H1 (cell line): ENCODE results near the gene SMC3. TPM values are rescaled to one million over a fixed set of nuclear protein-coding genes. Genes with fewer than 3 reads are reported as not detected.

Experiments
- CTCF ChIA-PET: fragments of 300-600 bp; sonication (Branson Sonifier 250); formaldehyde crosslinking; loops from one replicate; lab custom pipeline; 2021; ENCODE audit not compliant: partially characterized antibody; lab: Charles Lee
- POLR2A ChIA-PET: fragments of 300-600 bp; sonication (Branson Sonifier 250); formaldehyde crosslinking; loops from one replicate; lab custom pipeline; 2021; ENCODE audit warnings: inconsistent platforms; ENCODE audit not compliant: partially characterized antibody; lab: Charles Lee
- DNase-seq, 2 experiments: peaks; one replicate each; pipeline versions ENCODE4 v3.0.0 to v3.0.0-alpha.2; 2010 to 2022; ENCODE audit warnings: low spot score in 2 of 2, low read depth in 1 of 2, mixed read lengths in 1 of 2
- FAIRE-seq: peaks from 2 replicates; lab custom pipeline; 2011; peaks lifted over from hg19 to GRCh38; lab: Jason Lieb, UNC
- H2AFZ ChIP-seq: 2 replicates; pipeline ENCODE4 v1.8.1; 2012; ENCODE audit warnings: low read length, inconsistent platforms
- H2AK5ac ChIP-seq: 2 replicates; pipeline ENCODE4 v1.6.1; 2013; ENCODE audit warnings: low read depth, low read length
- H2BK120ac ChIP-seq: replicated peaks from 2 replicates; pipeline ENCODE3; 2013; ENCODE audit warnings: low read depth, low read length, inconsistent platforms
- H2BK12ac ChIP-seq: 2 replicates; pipeline ENCODE4 v1.6.1; 2013; ENCODE audit warnings: low read depth, low read length
- H2BK15ac ChIP-seq: 2 replicates; pipeline ENCODE4 v1.6.1; 2013; ENCODE audit warnings: low read length
- H2BK20ac ChIP-seq: 2 replicates; pipeline ENCODE4 v1.6.1; 2013; ENCODE audit warnings: low read length
- H2BK5ac ChIP-seq: 2 replicates; pipeline ENCODE4 v1.6.1; 2013; ENCODE audit warnings: low read depth, low read length
- H3K14ac ChIP-seq: 2 replicates; pipeline ENCODE4 v1.6.1; 2013; ENCODE audit warnings: inconsistent platforms; ENCODE audit not compliant: insufficient read length
- H3K18ac ChIP-seq: 2 replicates; pipeline ENCODE4 v1.6.1; 2013; ENCODE audit warnings: low read length; ENCODE audit errors: extremely low read depth
- H3K23ac ChIP-seq: 2 replicates; pipeline ENCODE4 v1.6.1; 2013; ENCODE audit warnings: inconsistent platforms; ENCODE audit not compliant: insufficient read length
- H3K23me2 ChIP-seq: 2 replicates; pipeline ENCODE4 v1.6.1; 2013; ENCODE audit warnings: low read depth, low read length
- H3K27ac ChIP-seq: 2 replicates; pipeline ENCODE4 v1.6.1; 2011; ENCODE audit warnings: low read depth, low read length, inconsistent platforms
- H3K27me3 ChIP-seq, 4 experiments: replicated peaks in 1 of 4; 1 replicate in 1 of 4; 2 replicates in 3 of 4; pipeline versions ENCODE4 v1.6.1 to v1.8.1; 2011 to 2013; ENCODE audit warnings: low read length in 3 of 4, mild to moderate bottlenecking in 3 of 4, inconsistent platforms in 2 of 4, mixed read lengths in 2 of 4, moderate library complexity in 1 of 4; ENCODE audit not compliant: control insufficient read depth in 3 of 4, insufficient read depth in 3 of 4; ENCODE audit errors: extremely low read depth in 1 of 4
- H3K36me3 ChIP-seq, 4 experiments: 2 replicates each; pipeline versions ENCODE4 v1.6.1 to v1.8.1; 2011 to 2013; ENCODE audit warnings: mild to moderate bottlenecking in 4 of 4, low read length in 3 of 4, moderate library complexity in 2 of 4, control low read depth in 1 of 4, inconsistent platforms in 1 of 4; ENCODE audit not compliant: insufficient read depth in 4 of 4, control insufficient read depth in 2 of 4
- H3K4ac ChIP-seq: replicated peaks from 2 replicates; pipeline ENCODE3; 2013; ENCODE audit warnings: low read length, low read depth, mixed read lengths, inconsistent platforms; ENCODE audit not compliant: insufficient read length
- H3K4me1 ChIP-seq, 4 experiments: replicated peaks in 1 of 4; 1 replicate in 1 of 4; 2 replicates in 3 of 4; pipeline versions ENCODE4 v1.6.1 to v1.8.1; 2011 to 2013; ENCODE audit warnings: low read length in 3 of 4, inconsistent platforms in 2 of 4, mixed read lengths in 1 of 4; ENCODE audit not compliant: insufficient read depth in 4 of 4, control insufficient read depth in 3 of 4
- H3K4me2 ChIP-seq, 2 experiments: 2 replicates each; pipeline versions ENCODE4 v1.6.1 to v1.8.1; 2011 to 2013; ENCODE audit warnings: low read depth in 2 of 2, low read length in 2 of 2, control low read depth in 1 of 2, inconsistent platforms in 1 of 2, mild to moderate bottlenecking in 1 of 2; ENCODE audit not compliant: insufficient read depth in 1 of 2
- H3K4me3 ChIP-seq, 4 experiments: fragments of 200-600, 300-600 bp in 1 of 4; sonication (generic), shearing (Covaris generic), sonication (Bioruptor Twin) in 1 of 4; 2 replicates each; pipeline versions ENCODE4 v1.5.1 to v1.8.1; 2011 to 2016; ENCODE audit warnings: low read length in 4 of 4, low read depth in 3 of 4, control low read depth in 2 of 4, inconsistent platforms in 2 of 4, mild to moderate bottlenecking in 2 of 4, mixed read lengths in 1 of 4, moderate library complexity in 1 of 4; ENCODE audit not compliant: insufficient read depth in 2 of 4; ENCODE audit errors: extremely low read depth in 1 of 4
- H3K56ac ChIP-seq: replicated peaks from 2 replicates; pipeline ENCODE3; 2013; ENCODE audit warnings: low read depth, mild to moderate bottlenecking, mixed read lengths, low read length, inconsistent platforms; ENCODE audit not compliant: insufficient read length
- H3K79me1 ChIP-seq: 2 replicates; pipeline ENCODE4 v1.6.1; 2013; ENCODE audit warnings: low read depth, low read length, control low read depth
- H3K79me2 ChIP-seq, 2 experiments: 2 replicates each; pipeline versions ENCODE4 v1.6.1 to v1.8.1; 2012 to 2013; ENCODE audit warnings: low read length in 2 of 2, mild to moderate bottlenecking in 2 of 2, inconsistent platforms in 1 of 2; ENCODE audit not compliant: insufficient read depth in 2 of 2, control insufficient read depth in 1 of 2
- H3K9ac ChIP-seq, 4 experiments: replicated peaks in 1 of 4; 1 replicate in 1 of 4; 2 replicates in 3 of 4; pipeline versions ENCODE4 v1.6.1 to v1.8.1; 2011 to 2013; ENCODE audit warnings: low read depth in 3 of 4, low read length in 3 of 4, control low read depth in 2 of 4, mild to moderate bottlenecking in 2 of 4, moderate library complexity in 2 of 4, inconsistent platforms in 1 of 4; ENCODE audit errors: extremely low read depth in 1 of 4
- H3K9me3 ChIP-seq, 2 experiments: 2 replicates each; pipeline versions ENCODE4 v1.6.1 to v1.8.1; 2012 to 2013; ENCODE audit warnings: mild to moderate bottlenecking in 2 of 2, moderate library complexity in 2 of 2, control low read depth in 1 of 2, inconsistent platforms in 1 of 2, low read depth in 1 of 2, low read length in 1 of 2, mixed read lengths in 1 of 2; ENCODE audit not compliant: insufficient read depth in 2 of 2
- H4K20me1 ChIP-seq, 2 experiments: replicated peaks in 1 of 2; 2 replicates each; pipeline versions ENCODE3 to v1.8.1; 2011 to 2013; ENCODE audit warnings: inconsistent platforms in 2 of 2, low read length in 2 of 2, mild to moderate bottlenecking in 1 of 2; ENCODE audit not compliant: insufficient read depth in 2 of 2, control insufficient read depth in 1 of 2
- H4K5ac ChIP-seq: 2 replicates; pipeline ENCODE4 v1.6.1; 2013; ENCODE audit warnings: low read length, low read depth, mixed read lengths, inconsistent platforms; ENCODE audit not compliant: insufficient read length
- H4K8ac ChIP-seq: 2 replicates; pipeline ENCODE4 v1.8.0; 2013; ENCODE audit warnings: mild to moderate bottlenecking, moderate library complexity, low read length, inconsistent platforms; ENCODE audit not compliant: insufficient read depth; ENCODE audit errors: extremely low read depth
- H4K91ac ChIP-seq: replicated peaks from 2 replicates; pipeline ENCODE3; 2013; ENCODE audit warnings: low read length, mixed read lengths, inconsistent platforms; ENCODE audit not compliant: insufficient read length
- CREB1 ChIP-seq: IDR thresholded peaks from 2 replicates; pipeline ENCODE4 v1.6.1; 2012; ENCODE audit warnings: inconsistent platforms
- CTCF ChIP-seq, 3 experiments: IDR thresholded peaks; 1 replicate in 2 of 3; 2 replicates in 1 of 3; pipeline versions ENCODE4 v1.5.1 to v1.6.1; 2011; ENCODE audit warnings: low read length in 3 of 3, mild to moderate bottlenecking in 3 of 3, inconsistent platforms in 2 of 3, low read depth in 1 of 3, moderate library complexity in 1 of 3; ENCODE audit not compliant: insufficient read depth in 1 of 3; ENCODE audit errors: control extremely low read depth in 1 of 3
- POLR2A ChIP-seq, 2 experiments: IDR thresholded peaks; 1 replicate in 1 of 2; 2 replicates in 1 of 2; pipeline ENCODE4 v1.6.1; 2011; ENCODE audit warnings: low read depth in 2 of 2, low read length in 2 of 2, mild to moderate bottlenecking in 2 of 2; ENCODE audit errors: control extremely low read depth in 1 of 2
- POU5F1 ChIP-seq: IDR thresholded peaks from 2 replicates; pipeline ENCODE4 v1.6.1; 2011; ENCODE audit warnings: low read depth, mild to moderate bottlenecking, low read length, moderate library complexity
- RAD21 ChIP-seq, 2 experiments: IDR thresholded peaks in 1 of 2; conservative IDR thresholded peaks in 1 of 2; 2 replicates each; pipeline ENCODE4 v1.6.1; 2011; ENCODE audit warnings: low read depth in 2 of 2, low read length in 2 of 2, improper control_type of control experiment in 1 of 2, inconsistent platforms in 1 of 2, mild to moderate bottlenecking in 1 of 2, moderate library complexity in 1 of 2
- SRF ChIP-seq: IDR thresholded peaks from 2 replicates; pipeline ENCODE4 v1.6.1; 2011; ENCODE audit warnings: mild to moderate bottlenecking, low read depth, low read length, moderate library complexity
- WGBS, 2 experiments: shearing (Covaris generic) in 1 of 2; methylation state at CpG; one replicate each; pipeline versions ENCODE4 v1.1.6 to v1.1.7; 2013 to 2015; ENCODE audit warnings: low lambda C conversion rate in 2 of 2, mixed read lengths in 2 of 2, inconsistent platforms in 1 of 2, low coverage in 1 of 2, missing lambda C conversion rate in 1 of 2; ENCODE audit not compliant: insufficient replicate concordance in 2 of 2, insufficient coverage in 1 of 2, insufficient read length in 1 of 2; ENCODE audit errors: extremely low coverage in 1 of 2, missing lambda C conversion rate in 1 of 2; 5-methylcytosine and 5-hydroxymethylcytosine counted together
- polyA plus RNA-seq, 7 experiments: library from polyadenylated mRNA; depleted of rRNA in 3 of 7; stranded (reverse) in 5 of 7; unstranded in 2 of 7; fragments of >200 nt in 5 of 7; fragments of 200-250 nt in 2 of 7; gene quantifications; 1 replicate in 5 of 7; 2 replicates in 1 of 7; 4 replicates in 1 of 7; pipeline versions ENCODE4 v1.2.1 to v1.2.3, GENCODE V29; 2011 to 2013; ENCODE audit warnings: missing spikeins in 2 of 7, mixed read lengths in 2 of 7
- total RNA-seq: library from RNA; stranded (reverse); fragmentation: NEBNext Ultra II Directional; extraction: Animal tissue kit (Norgen Biotek cat#: 25700); gene quantifications from 2 replicates; pipeline ENCODE4 v1.2.1, GENCODE V29; 2021

The SMC3 gene
- total and polyA plus RNA-seq, 2 of the 8 experiments (the other 6 are each of a cell fraction or from before 2014, with no cell fraction given), result 12.7 to 93.4 TPM

- H2BK15ac ChIP-seq, result no peak overlapping the region
- no peak overlapping the region for H3K23ac ChIP-seq
- no peak overlapping the region for H2BK20ac ChIP-seq
- H4K91ac ChIP-seq, result no peak overlapping the region
- no peak overlapping the region for H2AK5ac ChIP-seq
- H3K18ac ChIP-seq, result no peak overlapping the region
- no peak overlapping the region for H2BK120ac ChIP-seq
- WGBS, 2 experiments, result 31% methylated on average over 8 of the region's 8 CpGs; no CpG with 5 or more reads in 1 of the 2 experiments
- H4K5ac ChIP-seq, result no peak overlapping the region
- no peaks in the 10 kb centered on the region for H3K27me3 ChIP-seq
- ChIA-PET POLR2A (interaction anchor here (1.1 to 1.2 kb wide), 3 partner anchors 17 to 49 kb away, joined by 4 to 7 read pairs (median 6); partner anchors contain the start of genes DUSP5 and SMC3), CTCF (interaction anchor here (0.6 to 5.1 kb wide), 69 partner anchors 11 to 252 kb away, joined by 3 to 49 read pairs (median 4); partner anchors contain the start of gene SMNDC1)
- no peaks in the 10 kb centered on the region for H3K9me3 ChIP-seq
- no peak overlapping the region for H2BK5ac ChIP-seq
- FAIRE-seq (peak; percentile 94), DNase-seq (peak in 1 of 2 experiments; percentile 29)
- no peaks in the 10 kb centered on the region for H3K23me2 ChIP-seq
- H3K4me2 ChIP-seq, result no peak overlapping the region
- no peaks in the 10 kb centered on the region for H3K4me1 ChIP-seq
- no peak overlapping the region; the same call in 1 of the 2 replicates for H2AFZ ChIP-seq
- H3K27ac ChIP-seq, result no peak overlapping the region
- H3K4me3 ChIP-seq, result no peak overlapping the region
- no peak overlapping the region for H3K9ac ChIP-seq
- H2BK12ac ChIP-seq, result no peak overlapping the region
- H3K4ac ChIP-seq, result no peak overlapping the region
- H3K56ac ChIP-seq, result no peak overlapping the region
- no peaks in the 10 kb centered on the region for H3K36me3 ChIP-seq
- H4K20me1 ChIP-seq, result no peaks in the 10 kb centered on the region
- H4K8ac ChIP-seq, result no peak overlapping the region
- H3K79me2 ChIP-seq, result no peaks in the 10 kb centered on the region
- TF ChIP-seq POLR2A (IDR thresholded peaks at IDR 0.05; ENCODE audit: control extremely low read depth in 1 of 2, low read depth in 2 of 2, low read length in 2 of 2), result no peak
- no peak for TF ChIP-seq SRF
- peak; percentile 82 to 85 for TF ChIP-seq RAD21 (IDR thresholded peaks at IDR 0.05 in 1 of 2, conservative IDR thresholded peaks at IDR 0.05 in 1 of 2; ENCODE audit: low read depth in 2 of 2, low read length in 2 of 2)
- TF ChIP-seq CREB1, result peak; percentile 36; the same call in 1 of the 2 replicates
- TF ChIP-seq POU5F1, result peak; percentile 42; the same call in 1 of the 2 replicates
- TF ChIP-seq CTCF (IDR thresholded peaks at IDR 0.05; ENCODE audit: control extremely low read depth in 1 of 3, insufficient read depth in 1 of 3, low read depth in 1 of 3, low read length in 3 of 3), result peak in 2 of 3 experiments; percentile 63 to 82; a peak in 3 of 4 replicates
- no peak overlapping the region for H3K14ac ChIP-seq
- H3K79me1 ChIP-seq, result no peaks in the 10 kb centered on the region
Observed at GRCh38 chr10:110547139-110547761, 20.2 kb upstream of the SMC3 start.
